Measurements from ENCODE around the gene ATP6V1A. TPM values are rescaled to one million over a fixed set of nuclear protein-coding genes. Genes with fewer than 3 reads are reported as not detected.

Gene ATP6V1A
- total RNA-seq, 3 donors from 2014 or later = 38.9 to 52.9 (median 44.6) TPM

Other genes starting within 250 kb of the ATP6V1A start
- gene SPICE1, start 231.9 kb upstream of the ATP6V1A start, total RNA-seq = 10 to 100 TPM; 12.8 to 16.7 (median 14.2) TPM
- gene SIDT1, start 214.5 kb upstream of the ATP6V1A start, total RNA-seq = 1 to 10 TPM; 4.8 to 7.0 (median 6.0) TPM
- 10 to 100 TPM; 12.1 to 12.4 (median 12.3) TPM for gene USF3, start 50.4 kb upstream of the ATP6V1A start, total RNA-seq
- 100 to 1,000 TPM; 228 to 273 (median 249) TPM for gene NAA50, start 786 bp upstream of the ATP6V1A start, total RNA-seq
- gene GRAMD1C, start 91.8 kb downstream of the ATP6V1A start, total RNA-seq = not detected
- 1 to 10 TPM; 2.8 to 3.9 (median 3.8) TPM for gene ZDHHC23, start 201.0 kb downstream of the ATP6V1A start, total RNA-seq